Activated T-cell treated with anti-CD3 and anti-CD28 coated beads for 48 hours (primary cell): ENCODE data around the gene POT1.

ENCODE experiments used
- DNase-seq: peaks from one replicate; pipeline ENCODE4 v3.0.0-alpha.2; 2020; ENCODE audit warnings: low read depth

POT1 gene

GRCh38 chr7:124801330-124801895 lies 128.2 kb downstream of the POT1 start:
- no peak for DNase-seq

GRCh38 chr7:124800386-124800785 lies 129.2 kb downstream of the POT1 start:
- no peak for DNase-seq

GRCh38 chr7:124799448-124799847 lies 130.2 kb downstream of the POT1 start:
- no peak for DNase-seq

DNA sequence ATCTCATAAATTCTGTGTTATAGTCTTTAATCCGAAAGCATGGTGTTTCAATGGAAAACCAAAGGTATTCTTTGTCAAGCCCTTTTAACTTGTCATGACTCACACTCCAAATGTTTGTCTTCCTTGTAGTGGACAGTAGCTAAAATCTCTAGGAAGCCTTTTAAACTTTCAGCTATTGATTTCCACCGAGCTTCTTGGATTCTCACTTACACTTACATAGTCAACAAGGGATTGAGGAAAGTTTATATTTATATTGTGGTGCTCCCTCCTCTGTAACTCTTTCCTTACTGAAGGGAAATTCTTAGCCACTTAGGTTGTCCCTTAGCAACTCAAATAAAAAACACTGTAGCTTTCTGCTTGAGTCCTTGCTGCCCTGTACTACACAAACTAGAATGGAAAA lies 132.9 kb downstream of the POT1 start:
- DNase-seq = no peak

DNA sequence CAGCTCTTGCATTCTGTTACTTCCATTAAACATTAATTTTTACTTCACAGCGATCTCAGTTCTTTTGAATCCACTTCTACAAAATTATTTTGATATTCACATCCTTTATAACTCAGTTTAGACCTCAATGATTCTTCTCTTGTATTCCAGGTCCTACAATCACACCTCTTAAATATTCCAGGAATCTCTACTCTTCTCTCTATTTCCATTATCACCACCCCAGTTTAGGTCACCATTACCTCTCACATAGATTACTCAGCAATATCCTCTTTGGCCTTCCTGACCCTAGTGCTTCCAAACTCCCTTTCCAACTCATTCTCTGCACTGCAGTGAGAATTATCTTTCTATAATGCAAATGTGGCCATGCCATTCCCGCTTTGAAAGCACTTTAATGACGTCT lies 136.9 kb downstream of the POT1 start:
- no peak for DNase-seq

DNA sequence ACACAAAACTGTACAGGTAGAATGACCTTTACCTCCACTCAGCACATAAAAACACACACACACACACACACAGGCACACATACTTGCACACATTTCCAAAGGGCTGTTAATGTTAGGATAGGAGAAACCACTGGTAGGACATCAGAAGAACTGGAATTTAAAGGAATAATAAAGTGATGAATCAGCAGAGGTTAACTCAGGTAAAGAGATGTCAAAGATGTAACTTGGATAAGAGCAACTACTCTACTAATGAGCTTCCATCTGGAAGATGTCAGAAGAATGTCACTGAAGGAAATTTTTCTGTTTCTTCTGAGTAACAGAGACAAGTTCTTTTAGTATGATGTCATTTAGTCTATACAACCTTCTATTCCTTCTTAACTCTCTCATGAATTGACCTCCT lies 137.6 kb downstream of the POT1 start:
- no peak for DNase-seq

- no peak for DNase-seq
Measured at GRCh38 chr7:124791426-124791825, 138.2 kb downstream of the POT1 start.

- DNase-seq = no peak
Measured at GRCh38 chr7:124790645-124791044, 139.0 kb downstream of the POT1 start.

- DNase-seq = no peak
Measured at GRCh38 chr7:124785994-124786393, 143.6 kb downstream of the POT1 start.

DNA sequence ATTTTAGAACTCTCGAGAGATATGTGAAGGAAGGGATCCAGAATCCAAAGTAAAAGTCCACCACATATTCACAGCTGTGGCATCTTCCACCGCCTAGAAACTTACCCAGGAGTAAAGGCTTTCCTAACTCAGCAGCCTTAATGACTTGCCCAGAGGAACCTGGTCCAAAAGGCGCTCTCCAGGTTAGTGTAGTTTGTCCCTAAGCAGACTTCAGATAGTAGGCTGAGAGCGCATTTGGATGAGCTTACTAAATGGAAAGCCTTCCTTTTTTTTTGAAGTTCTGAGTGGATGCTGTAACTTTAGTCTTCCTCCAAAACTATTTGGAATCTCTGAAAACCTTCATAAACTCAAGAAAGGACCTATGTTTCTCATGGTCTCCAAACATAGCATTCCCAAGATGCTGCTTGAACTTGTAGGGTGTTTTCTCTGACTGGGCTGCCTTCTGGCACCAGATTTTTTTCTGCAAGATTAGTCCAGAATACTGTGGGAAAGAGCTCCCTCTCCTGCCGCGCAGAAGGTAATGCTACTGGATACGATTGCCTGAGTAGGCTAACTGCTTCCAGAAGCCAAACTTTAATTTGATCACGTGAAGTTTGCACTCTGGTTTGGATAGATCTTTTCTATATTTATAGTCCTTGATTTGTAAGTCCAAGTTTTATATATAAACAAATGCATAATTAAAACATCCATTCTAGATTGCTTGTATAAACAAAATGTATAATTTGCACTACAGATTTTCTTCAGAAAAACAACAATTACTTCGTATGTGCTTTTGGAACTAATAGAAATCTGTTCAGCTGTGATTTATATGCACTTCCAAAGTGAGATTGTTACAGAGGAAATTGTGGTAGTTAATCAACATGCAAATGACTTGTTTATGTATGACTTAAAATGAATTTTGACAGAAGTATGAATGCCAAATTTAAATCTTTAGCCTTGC lies 144.5 kb downstream of the POT1 start:
- no peak for DNase-seq

GRCh38 chr7:124783271-124783670 lies 146.4 kb downstream of the POT1 start:
- DNase-seq = no peak

- DNase-seq = no peak
Measured at GRCh38 chr7:124781907-124782734, 147.5 kb downstream of the POT1 start.

GRCh38 chr7:124781418-124781817 lies 148.2 kb downstream of the POT1 start:
- DNase-seq = no peak

- DNase-seq = no peak
Measured at GRCh38 chr7:124780608-124781007, 149.0 kb downstream of the POT1 start.

DNA sequence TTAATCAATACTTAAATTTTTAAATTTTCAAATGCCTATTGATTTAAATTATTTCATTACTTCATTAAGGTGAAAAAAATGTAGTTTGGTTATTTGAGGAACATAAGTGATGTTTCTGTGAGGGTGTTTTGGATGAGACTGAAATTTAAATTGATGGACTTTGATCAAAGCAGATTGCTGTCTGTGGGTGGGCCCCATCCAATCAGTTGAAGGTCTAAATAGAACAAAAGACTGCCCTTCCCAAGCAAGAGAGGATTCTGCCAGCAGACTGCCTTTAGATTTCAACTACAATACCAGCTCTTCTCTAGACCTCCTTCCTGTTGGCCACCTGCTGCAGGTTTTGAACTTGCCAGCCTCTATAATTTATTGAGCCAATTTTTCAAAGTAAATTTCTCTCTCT lies 149.6 kb downstream of the POT1 start:
- no peak for DNase-seq

DNA sequence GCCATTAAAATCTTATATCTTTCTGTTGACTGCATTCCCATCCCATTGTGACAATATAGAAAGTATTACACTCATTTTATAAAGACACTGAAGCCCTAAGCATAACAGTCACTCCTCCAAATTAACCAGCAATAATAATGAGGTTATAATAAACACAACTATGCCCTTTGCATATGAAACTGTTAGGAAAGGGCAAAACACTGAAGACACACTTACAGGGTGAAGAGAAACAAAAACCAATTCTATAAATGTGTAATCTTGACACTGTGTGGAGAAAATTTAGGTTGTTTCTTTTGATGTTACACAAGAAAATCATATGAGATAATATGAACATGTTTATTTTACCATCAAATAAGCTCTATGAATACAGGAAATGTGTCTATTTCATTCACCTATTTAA lies 150.0 kb downstream of the POT1 start:
- no peak for DNase-seq

GRCh38 chr7:124779194-124779593 lies 150.4 kb downstream of the POT1 start:
- DNase-seq = no peak

GRCh38 chr7:124777268-124777667 lies 152.4 kb downstream of the POT1 start:
- no peak for DNase-seq

DNA sequence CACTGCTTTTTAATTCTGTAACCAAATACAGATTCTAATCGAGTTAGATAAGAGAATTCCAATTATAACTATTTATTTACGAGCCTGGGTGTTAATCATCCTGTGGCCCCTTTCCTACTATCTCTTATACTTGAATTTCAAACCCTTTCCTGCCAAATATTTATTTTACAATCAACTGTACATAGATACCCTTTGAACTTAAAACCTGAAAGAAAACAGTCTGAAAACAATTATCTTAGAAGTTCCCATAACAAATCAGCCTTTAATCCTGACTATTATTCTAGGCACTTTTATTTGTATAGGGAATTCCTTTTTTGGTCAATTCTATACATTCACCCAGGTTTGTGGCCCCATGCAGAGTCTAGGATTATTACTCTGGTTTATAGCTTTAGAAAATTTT lies 153.5 kb downstream of the POT1 start:
- no peak for DNase-seq

DNA sequence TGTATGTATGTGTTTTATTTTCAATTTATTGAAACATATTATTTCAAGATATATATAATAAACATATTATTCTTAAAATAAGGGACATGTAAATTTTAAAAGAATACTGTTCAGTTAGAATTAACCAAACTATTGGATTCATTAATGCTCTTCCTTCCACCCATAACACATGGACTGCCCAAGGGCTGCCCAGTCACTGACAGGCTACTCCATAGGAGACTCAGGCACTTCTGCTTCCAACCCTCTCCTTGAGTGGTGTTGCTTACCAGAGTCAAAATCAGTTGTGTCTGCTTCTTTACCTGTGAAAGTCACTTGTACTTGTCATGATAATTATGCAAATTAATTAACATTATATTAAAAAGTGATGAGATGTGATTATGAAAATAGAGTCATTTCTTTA lies 154.2 kb downstream of the POT1 start:
- DNase-seq = no peak

DNA sequence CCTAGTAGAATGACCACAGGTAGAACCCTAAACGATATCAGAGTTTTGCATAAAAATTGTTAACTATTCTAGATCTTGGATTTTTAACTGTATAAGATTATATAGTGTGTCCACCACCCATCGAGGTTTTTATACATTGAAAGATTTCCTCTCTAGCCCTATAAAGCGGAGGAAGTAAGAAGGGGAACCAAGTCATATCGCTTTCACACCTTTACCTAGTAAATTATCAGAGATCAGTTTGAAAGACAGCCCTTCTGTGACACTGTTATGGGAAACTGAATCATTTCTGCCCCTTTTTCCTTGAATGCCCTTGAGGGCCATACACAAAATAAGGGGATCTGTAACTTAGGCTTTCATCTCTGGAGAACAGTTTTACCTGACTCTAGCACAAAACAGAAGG lies 155.7 kb downstream of the POT1 start:
- no peak for DNase-seq

GRCh38 chr7:124773339-124773738 lies 156.3 kb downstream of the POT1 start:
- no peak for DNase-seq
